ENCODE results near the gene PHPT1.

GRCh38 chr9:136880651-136881050, 31.4 kb downstream of the PHPT1 start:
- TF ChIP-seq POLR2A (IDR thresholded peaks at IDR 0.05; ENCODE audit: low read length): no peak
- no peak for TF ChIP-seq GATA1 (IDR thresholded peaks at IDR 0.05; ENCODE audit: low read depth, low read length)
